GM18907 (cell line): ENCODE data around the gene PSMB10.
"Not testable (repeated sequence)": the region's sequence is repeated elsewhere in the genome, so short reads cannot be mapped to it uniquely, and the experiment has no call there.

ENCODE experiments used
- ATAC-seq: cut with Tn5 transposase; IDR thresholded peaks from one replicate; pipeline ENCODE4 v1.9.1; 2021; ENCODE audit warnings: mild to moderate bottlenecking, moderate library complexity; ENCODE audit not compliant: unreplicated experiment

Gene PSMB10

DNA sequence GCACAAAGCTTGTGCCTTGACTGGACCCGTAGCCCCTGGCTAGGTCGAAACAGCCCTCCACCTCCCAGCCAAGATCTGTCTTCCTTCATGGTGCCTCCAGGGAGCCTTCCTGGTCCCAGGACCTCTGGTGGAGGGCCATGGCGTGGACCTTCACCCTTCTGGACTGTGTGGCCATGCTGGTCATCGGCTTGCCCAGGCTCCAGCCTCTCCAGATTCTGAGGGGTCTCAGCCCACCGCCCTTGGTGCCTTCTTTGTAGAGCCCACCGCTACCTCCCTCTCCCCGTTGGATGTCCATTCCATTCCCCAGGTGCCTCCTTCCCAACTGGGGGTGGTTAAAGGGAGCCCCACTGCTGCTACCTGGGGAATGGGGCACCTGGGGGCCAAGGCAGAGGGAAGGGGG is 8.5 kb downstream of the PSMB10 start:
- no peak for ATAC-seq

DNA sequence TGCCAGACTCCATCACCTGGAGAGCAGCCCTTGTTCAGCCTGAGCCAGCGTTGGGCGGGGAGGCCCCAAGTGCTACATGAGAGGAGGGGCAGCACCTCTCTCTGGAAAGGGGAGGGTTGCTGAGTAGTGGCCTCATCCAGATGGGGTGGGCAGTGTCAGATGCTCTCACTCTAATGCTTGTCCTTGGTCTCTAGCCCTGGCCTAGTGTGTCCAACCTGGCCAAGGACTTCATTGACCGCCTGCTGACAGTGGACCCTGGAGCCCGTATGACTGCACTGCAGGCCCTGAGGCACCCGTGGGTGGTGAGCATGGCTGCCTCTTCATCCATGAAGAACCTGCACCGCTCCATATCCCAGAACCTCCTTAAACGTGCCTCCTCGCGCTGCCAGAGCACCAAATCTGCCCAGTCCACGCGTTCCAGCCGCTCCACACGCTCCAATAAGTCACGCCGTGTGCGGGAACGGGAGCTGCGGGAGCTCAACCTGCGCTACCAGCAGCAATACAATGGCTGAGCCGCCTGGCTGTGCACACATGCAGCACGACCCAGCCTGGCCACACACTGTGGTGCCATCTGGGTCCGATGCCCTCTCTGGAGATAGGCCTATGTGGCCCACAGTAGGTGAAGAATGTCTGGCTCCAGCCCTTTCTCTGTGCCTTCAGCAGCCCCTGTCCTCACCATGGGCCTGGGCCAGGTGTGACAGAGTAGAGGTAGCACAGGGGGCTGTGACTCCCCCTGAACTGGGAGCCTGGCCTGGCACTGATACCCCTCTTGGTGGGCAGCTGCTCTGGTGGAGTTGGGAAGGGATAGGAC is 9.3 kb downstream of the PSMB10 start:
- no peak for ATAC-seq

DNA sequence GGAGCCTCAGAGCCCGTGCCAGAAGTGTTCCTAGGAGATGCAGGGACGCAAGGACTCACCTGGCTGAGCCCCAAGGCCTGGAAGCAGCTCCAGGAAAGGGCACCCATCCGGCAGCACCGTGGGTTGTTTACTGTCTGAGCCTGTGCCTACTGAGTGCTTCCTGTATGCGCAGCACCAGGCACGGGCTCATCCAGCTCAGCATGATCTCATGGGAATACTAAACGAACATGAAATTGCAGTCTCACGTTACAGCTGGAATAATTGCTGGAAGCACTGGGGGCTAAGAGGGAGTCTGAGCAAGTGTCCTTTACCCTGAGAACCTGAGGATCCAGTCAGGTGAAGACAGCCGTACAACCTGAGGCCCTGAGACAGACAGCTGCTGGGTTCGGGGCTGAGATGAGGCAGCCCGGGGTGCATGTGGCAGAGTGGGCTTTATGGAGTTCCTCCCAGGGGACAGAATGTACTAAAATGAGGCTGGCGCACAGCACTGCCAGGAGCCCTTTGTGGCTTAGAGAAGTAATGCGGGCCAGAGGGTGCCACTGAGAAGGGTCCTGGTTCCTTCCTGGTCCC is 10.4 kb downstream of the PSMB10 start:
- ATAC-seq: no peak

DNA sequence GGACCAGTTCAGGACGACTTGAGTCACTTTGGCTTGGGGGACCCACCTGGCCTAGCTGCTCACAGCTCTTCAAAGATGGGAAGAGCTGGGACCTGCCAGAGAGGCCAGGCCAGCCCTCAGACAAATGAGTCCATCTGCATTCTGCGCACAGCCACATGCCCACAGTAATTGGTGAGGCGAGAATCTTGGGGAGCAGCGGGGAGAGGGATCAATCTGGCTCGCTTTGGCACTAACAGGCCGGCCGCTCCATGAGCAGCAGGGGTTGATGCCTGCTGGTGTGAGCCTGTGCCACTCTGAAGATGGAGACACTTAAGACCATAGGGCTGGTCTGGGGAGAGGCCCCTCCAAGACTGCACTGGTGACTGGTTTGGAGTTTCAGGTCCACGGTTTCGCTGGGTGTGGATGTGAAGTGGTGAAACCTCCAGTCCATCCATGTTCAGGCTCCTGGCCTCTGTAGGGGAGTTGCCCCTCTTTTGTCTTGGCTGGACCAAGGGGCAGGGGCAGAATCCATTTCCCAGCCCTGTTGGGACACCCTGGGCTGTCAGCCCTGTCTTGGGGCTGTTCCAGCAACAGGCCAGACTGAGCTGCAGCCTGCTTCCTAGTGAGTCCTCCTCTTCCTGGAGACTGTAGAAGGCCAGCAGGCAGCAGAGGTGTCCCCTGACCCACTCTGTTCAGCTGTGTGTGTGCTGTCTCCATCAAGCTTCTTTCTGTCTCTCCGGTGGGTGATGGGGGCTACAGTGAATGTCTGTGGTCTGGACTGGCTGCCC is 12.3 kb downstream of the PSMB10 start:
- ATAC-seq: no peak

GRCh38 chr16:67923414-67924116 is 13.1 kb downstream of the PSMB10 start:
- ATAC-seq: no peak

GRCh38 chr16:67922740-67923139 is 13.9 kb downstream of the PSMB10 start:
- no peak for ATAC-seq

- ATAC-seq: no peak
Observed at GRCh38 chr16:67922221-67922620, 14.4 kb downstream of the PSMB10 start.

DNA sequence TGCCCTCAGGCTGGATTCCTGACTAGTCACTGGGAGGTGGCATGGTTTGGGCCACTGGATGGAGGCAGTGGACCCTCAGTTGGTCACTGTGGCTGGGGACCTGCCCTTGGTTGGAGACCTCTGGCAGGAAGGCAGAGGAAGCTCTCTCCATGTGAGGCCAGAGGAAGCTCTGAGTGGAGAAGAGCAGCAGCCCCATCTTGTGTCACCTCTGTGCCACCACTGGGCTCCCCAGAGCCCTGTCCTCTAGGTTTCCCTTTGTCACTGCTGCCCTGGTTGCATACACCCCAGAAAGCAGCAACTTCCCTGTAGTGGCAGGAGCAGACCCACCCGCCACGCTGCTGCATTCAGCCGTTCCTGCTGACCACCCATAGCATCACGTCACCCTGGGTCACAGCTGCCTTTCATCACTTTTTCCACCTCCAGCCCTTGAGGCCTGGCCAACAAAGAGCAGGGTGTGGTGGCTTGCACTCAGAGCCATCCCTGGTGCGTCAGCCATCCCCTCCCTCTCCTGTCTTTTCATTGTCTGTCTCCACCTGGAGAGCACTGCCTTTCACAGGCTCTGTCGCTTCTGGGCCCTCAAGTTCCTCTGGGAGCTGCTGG is 16.9 kb downstream of the PSMB10 start:
- ATAC-seq: no peak

GRCh38 chr16:67917852-67918236 is 18.8 kb downstream of the PSMB10 start:
- no peak for ATAC-seq

DNA sequence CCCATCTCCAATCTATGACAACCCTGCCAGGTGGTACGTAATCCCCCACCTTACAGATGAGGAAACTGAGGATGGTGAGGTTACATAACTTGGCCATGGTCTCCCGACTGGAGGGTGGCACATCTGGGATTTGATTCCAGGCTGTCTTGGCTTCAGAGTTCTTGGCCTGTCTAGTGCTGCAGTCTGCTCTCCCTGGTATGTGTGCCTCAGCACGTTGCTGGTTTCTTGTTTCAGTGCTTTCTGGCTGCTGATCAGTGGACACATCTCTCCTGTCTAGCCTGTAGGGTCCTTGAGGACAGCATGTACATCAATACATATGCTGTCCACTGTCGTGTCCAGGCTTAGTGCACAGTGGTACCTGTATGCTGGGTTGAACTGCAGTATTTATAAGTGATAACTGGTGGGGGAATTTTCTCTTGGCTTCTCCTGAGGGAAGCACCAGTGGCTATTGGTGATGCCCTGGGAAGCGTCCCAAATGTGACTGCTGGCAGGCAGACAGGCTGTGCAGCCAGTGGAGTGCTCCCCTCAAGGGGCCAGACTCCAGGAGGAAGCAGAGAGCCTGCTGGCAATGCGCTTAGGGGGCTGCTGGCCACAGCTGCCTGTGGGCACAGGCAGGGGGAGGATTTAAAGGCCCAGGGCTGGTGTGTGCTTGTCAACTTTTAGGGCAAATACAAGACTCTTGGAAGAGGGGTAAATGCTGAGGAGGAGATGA is 19.4 kb downstream of the PSMB10 start:
- ATAC-seq: no peak

GRCh38 chr16:67915831-67916723 is 20.6 kb downstream of the PSMB10 start:
- no peak for ATAC-seq

DNA sequence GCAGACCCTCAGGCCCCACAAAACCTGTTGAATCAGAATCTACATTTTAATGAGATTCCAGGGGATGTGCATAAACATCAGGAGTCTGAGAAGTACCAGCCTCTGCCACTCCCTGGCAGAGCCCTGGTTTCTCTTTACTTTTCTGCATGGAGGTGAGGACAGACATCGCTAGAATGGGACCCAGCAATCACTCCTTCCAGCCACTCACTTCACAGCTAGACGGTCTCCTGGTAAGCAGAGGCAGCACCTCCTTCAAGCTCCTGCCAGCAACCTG is 21.2 kb downstream of the PSMB10 start:
- not testable (repeated sequence) for ATAC-seq

DNA sequence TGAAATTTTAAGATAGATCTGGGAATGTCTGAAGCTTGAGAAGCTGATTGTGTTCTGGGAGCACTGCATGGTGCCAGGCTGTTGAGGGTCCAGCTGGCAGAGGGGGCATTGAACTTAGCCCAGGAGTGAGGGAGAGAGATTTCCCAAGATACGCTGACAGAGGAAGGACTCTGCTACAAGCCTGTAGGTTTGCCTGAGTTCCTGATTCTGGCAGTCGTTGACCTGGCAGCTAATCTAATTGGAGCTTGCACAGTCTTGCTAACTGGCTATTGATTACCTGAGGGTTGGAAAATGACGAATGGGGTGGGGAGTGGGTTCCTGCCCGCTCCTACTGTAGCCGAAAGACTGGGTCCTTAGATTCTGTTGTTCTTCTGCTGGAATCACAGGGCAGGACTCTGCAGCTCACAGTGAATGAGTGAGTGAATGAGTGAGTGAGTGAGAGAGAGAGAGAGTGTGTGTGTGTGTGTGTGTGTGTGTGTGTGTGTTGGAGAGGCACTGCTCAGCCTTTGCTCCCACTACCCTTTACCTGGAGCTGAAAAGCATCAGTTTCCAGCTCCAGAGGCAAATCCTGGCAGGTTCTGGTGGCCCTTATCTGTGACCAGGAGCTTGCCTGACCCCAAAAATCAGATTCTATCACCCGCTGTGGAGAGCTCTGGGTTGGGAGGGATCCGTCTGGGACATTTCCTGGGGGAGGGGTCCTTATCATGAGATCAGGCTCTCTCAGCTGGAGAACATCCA is 21.7 kb downstream of the PSMB10 start:
- ATAC-seq: no peak

- no peak for ATAC-seq
Observed at GRCh38 chr16:67910158-67910557, 26.5 kb downstream of the PSMB10 start.

DNA sequence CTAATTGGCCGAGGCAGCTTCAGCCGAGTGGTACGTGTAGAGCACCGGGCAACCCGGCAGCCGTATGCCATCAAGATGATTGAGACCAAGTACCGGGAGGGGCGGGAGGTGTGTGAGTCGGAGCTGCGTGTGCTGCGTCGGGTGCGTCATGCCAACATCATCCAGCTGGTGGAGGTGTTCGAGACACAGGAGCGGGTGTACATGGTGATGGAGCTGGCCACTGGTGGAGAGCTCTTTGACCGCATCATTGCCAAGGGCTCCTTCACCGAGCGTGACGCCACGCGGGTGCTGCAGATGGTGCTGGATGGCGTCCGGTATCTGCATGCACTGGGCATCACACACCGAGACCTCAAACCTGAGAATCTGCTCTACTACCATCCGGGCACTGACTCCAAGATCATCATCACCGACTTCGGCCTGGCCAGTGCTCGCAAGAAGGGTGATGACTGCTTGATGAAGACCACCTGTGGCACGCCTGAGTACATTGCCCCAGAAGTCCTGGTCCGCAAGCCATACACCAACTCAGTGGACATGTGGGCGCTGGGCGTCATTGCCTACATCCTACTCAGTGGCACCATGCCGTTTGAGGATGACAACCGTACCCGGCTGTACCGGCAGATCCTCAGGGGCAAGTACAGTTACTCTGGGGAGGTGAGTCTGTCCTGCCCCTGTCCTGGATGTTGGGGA is 27.5 kb downstream of the PSMB10 start:
- no peak for ATAC-seq

GRCh38 chr16:67907397-67908180 is 29.1 kb downstream of the PSMB10 start:
- ATAC-seq: no peak

- ATAC-seq: no peak
Observed at GRCh38 chr16:67902831-67903230, 33.8 kb downstream of the PSMB10 start.

DNA sequence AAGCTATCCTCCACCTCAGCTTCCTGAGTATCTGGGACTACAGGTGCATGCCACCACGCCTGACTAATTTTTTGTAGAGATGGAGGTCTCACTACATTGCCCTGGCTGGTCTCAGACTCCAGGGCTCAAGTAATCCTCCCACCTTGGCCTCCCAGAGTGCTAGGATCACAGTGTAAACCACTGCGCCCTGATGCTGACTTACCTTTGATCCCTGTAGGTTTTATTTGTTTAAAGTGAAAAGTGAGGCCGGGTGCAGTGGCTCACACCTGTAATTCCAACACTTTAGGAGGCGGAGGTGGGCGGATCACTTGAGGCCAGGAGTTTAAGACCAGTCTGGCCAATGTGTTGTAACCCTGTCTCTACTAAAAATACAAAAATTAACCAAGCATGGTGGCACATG is 34.9 kb downstream of the PSMB10 start:
- ATAC-seq: no peak
